Measurements from ENCODE around the gene PRIM2. TPM values are rescaled to one million over a fixed set of nuclear protein-coding genes. Genes with fewer than 3 reads are reported as not detected.
"Not testable (repeated sequence)": the region's sequence is repeated elsewhere in the genome, so short reads cannot be mapped to it uniquely, and the experiment has no call there.

Gene PRIM2
- total RNA-seq, 1 experiment from 2014 or later: 24.7 TPM

- H3K27ac Mint-ChIP-seq (ENCODE audit: unreplicated experiment); H3K9me3 Mint-ChIP-seq (ENCODE audit: unreplicated experiment); POLR2A ChIA-PET; H3K4me3 ChIP-seq (ENCODE audit: low read depth, low read length); H3K4me1 ChIP-seq; H3K4me3 Mint-ChIP-seq (ENCODE audit: unreplicated experiment); DNase-seq; H3K36me3 Mint-ChIP-seq (ENCODE audit: insufficient read depth, unreplicated experiment); CTCF ChIA-PET; H3K4me1 Mint-ChIP-seq (ENCODE audit: low read depth, unreplicated experiment); intact Hi-C loops (cut with micrococcal nuclease; ENCODE audit: unreplicated experiment); BruUV-seq (replicated peaks); H3K27me3 ChIP-seq (replicated peaks; ENCODE audit: control insufficient read depth, insufficient read depth, low read length); H3K27me3 Mint-ChIP-seq (ENCODE audit: insufficient read depth, unreplicated experiment); H3K36me3 ChIP-seq (ENCODE audit: control insufficient read depth, insufficient read depth, low read length); H3K9me3 ChIP-seq: not testable (repeated sequence)
These were observed 162.8 kb downstream of the PRIM2 start for GRCh38 chr6:57480194-57480593.

DNA sequence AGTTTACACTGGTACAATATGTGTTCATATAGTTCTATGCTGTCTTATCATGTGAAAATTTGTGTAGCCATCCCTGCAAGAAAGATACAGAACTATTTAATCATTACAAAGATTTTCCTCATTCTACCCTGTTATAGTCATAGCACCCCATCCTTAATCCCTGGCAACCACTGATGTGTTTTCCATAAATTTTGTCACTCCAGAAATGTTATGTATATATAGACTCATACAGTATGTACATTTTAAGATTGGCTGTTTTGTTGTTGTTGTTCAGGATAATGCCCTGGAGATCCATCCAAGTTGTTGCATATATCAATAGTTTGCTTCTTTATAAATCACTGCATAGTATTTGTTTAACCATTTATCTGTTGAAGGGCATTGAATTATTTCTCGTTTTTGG is 163.7 kb downstream of the PRIM2 start:
- CTCF ChIA-PET; BruUV-seq (replicated peaks); H3K9me3 ChIP-seq; H3K36me3 Mint-ChIP-seq (ENCODE audit: insufficient read depth, unreplicated experiment); H3K4me1 Mint-ChIP-seq (ENCODE audit: low read depth, unreplicated experiment); H3K4me1 ChIP-seq; H3K9me3 Mint-ChIP-seq (ENCODE audit: unreplicated experiment); H3K4me3 ChIP-seq (ENCODE audit: low read depth, low read length); intact Hi-C loops (cut with micrococcal nuclease; ENCODE audit: unreplicated experiment); DNase-seq; POLR2A ChIA-PET; H3K27ac Mint-ChIP-seq (ENCODE audit: unreplicated experiment); H3K27me3 Mint-ChIP-seq (ENCODE audit: insufficient read depth, unreplicated experiment); H3K27me3 ChIP-seq (replicated peaks; ENCODE audit: control insufficient read depth, insufficient read depth, low read length); H3K4me3 Mint-ChIP-seq (ENCODE audit: unreplicated experiment); H3K36me3 ChIP-seq (ENCODE audit: control insufficient read depth, insufficient read depth, low read length): not testable (repeated sequence)

GRCh38 chr6:57482471-57482870 is 165.0 kb downstream of the PRIM2 start:
- H3K4me3 ChIP-seq (ENCODE audit: low read depth, low read length); CTCF ChIA-PET; H3K27me3 ChIP-seq (replicated peaks; ENCODE audit: control insufficient read depth, insufficient read depth, low read length); DNase-seq; intact Hi-C loops (cut with micrococcal nuclease; ENCODE audit: unreplicated experiment); H3K4me1 ChIP-seq; H3K36me3 ChIP-seq (ENCODE audit: control insufficient read depth, insufficient read depth, low read length); POLR2A ChIA-PET; H3K27me3 Mint-ChIP-seq (ENCODE audit: insufficient read depth, unreplicated experiment); H3K9me3 ChIP-seq; H3K9me3 Mint-ChIP-seq (ENCODE audit: unreplicated experiment); H3K27ac Mint-ChIP-seq (ENCODE audit: unreplicated experiment); BruUV-seq (replicated peaks); H3K4me3 Mint-ChIP-seq (ENCODE audit: unreplicated experiment); H3K4me1 Mint-ChIP-seq (ENCODE audit: low read depth, unreplicated experiment); H3K36me3 Mint-ChIP-seq (ENCODE audit: insufficient read depth, unreplicated experiment): not testable (repeated sequence)

DNA sequence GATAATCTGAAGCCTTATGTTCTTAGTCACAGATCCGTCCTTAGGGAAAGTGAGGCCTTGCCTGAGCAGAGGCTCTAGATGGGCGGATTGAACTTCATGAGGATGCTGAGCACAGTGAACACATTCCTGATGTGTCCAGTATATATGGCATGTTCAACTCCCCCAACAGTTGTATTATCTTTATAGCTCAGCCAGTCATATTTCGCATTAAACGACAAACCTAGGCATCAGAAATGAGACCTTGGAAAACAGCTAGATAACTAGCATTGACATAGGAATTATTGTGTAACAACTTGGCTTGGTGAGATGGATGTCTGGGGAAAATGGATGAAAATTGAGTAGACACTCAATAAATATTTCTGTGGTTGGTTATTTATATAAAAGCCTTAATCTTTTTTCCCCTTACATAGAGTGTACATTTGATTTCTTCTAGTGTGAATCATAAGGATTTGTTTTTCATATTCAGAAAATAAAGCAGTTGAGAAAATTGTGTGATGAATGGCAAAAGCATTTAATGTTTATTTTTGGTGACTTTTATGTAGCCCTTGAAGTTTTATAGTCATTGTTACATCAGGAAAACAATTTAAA is 169.2 kb downstream of the PRIM2 start:
- H3K9me3 ChIP-seq; H3K27me3 Mint-ChIP-seq (ENCODE audit: insufficient read depth, unreplicated experiment); H3K27me3 ChIP-seq (replicated peaks; ENCODE audit: control insufficient read depth, insufficient read depth, low read length); H3K4me1 ChIP-seq; H3K36me3 ChIP-seq (ENCODE audit: control insufficient read depth, insufficient read depth, low read length); H3K27ac Mint-ChIP-seq (ENCODE audit: unreplicated experiment); DNase-seq; H3K4me3 ChIP-seq (ENCODE audit: low read depth, low read length); POLR2A ChIA-PET; H3K9me3 Mint-ChIP-seq (ENCODE audit: unreplicated experiment); H3K4me1 Mint-ChIP-seq (ENCODE audit: low read depth, unreplicated experiment); H3K36me3 Mint-ChIP-seq (ENCODE audit: insufficient read depth, unreplicated experiment); H3K4me3 Mint-ChIP-seq (ENCODE audit: unreplicated experiment); intact Hi-C loops (cut with micrococcal nuclease; ENCODE audit: unreplicated experiment); BruUV-seq (replicated peaks); CTCF ChIA-PET: not testable (repeated sequence)

GRCh38 chr6:57488551-57488950 is 171.1 kb downstream of the PRIM2 start:
- H3K27me3 Mint-ChIP-seq (ENCODE audit: insufficient read depth, unreplicated experiment); intact Hi-C loops (cut with micrococcal nuclease; ENCODE audit: unreplicated experiment); H3K4me3 ChIP-seq (ENCODE audit: low read depth, low read length); POLR2A ChIA-PET; H3K9me3 Mint-ChIP-seq (ENCODE audit: unreplicated experiment); H3K36me3 Mint-ChIP-seq (ENCODE audit: insufficient read depth, unreplicated experiment); H3K27ac Mint-ChIP-seq (ENCODE audit: unreplicated experiment); H3K27me3 ChIP-seq (replicated peaks; ENCODE audit: control insufficient read depth, insufficient read depth, low read length); DNase-seq; H3K36me3 ChIP-seq (ENCODE audit: control insufficient read depth, insufficient read depth, low read length); CTCF ChIA-PET; H3K4me1 Mint-ChIP-seq (ENCODE audit: low read depth, unreplicated experiment); H3K9me3 ChIP-seq; BruUV-seq (replicated peaks); H3K4me1 ChIP-seq; H3K4me3 Mint-ChIP-seq (ENCODE audit: unreplicated experiment): not testable (repeated sequence)

DNA sequence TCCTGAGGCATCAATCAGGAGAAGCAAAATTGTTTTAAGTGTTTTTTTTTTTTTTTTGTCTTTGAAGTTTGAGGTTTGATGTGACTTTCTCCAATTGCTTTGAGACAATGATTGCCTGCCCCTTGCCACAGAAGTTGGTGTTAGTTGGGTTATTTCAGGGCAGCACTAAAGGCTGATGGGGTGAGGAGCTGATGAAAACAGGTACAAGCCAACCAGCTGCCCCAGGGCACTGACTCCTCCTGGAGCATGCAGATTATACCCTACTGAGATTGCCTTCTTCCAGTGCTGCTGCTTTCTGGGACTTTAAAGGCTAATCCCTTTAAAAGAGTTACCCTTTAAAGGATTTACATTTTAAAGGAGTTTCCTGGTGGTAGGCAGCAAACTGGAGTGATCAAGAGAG is 172.5 kb downstream of the PRIM2 start:
- CTCF ChIA-PET; DNase-seq; H3K36me3 Mint-ChIP-seq (ENCODE audit: insufficient read depth, unreplicated experiment); H3K4me1 Mint-ChIP-seq (ENCODE audit: low read depth, unreplicated experiment); H3K9me3 ChIP-seq; BruUV-seq (replicated peaks); H3K27me3 Mint-ChIP-seq (ENCODE audit: insufficient read depth, unreplicated experiment); H3K4me3 Mint-ChIP-seq (ENCODE audit: unreplicated experiment); POLR2A ChIA-PET; H3K27ac Mint-ChIP-seq (ENCODE audit: unreplicated experiment); H3K9me3 Mint-ChIP-seq (ENCODE audit: unreplicated experiment); H3K36me3 ChIP-seq (ENCODE audit: control insufficient read depth, insufficient read depth, low read length); H3K4me1 ChIP-seq; intact Hi-C loops (cut with micrococcal nuclease; ENCODE audit: unreplicated experiment); H3K27me3 ChIP-seq (replicated peaks; ENCODE audit: control insufficient read depth, insufficient read depth, low read length); H3K4me3 ChIP-seq (ENCODE audit: low read depth, low read length): not testable (repeated sequence)

- H3K4me1 Mint-ChIP-seq (ENCODE audit: low read depth, unreplicated experiment); H3K9me3 Mint-ChIP-seq (ENCODE audit: unreplicated experiment); H3K27ac Mint-ChIP-seq (ENCODE audit: unreplicated experiment); H3K9me3 ChIP-seq; H3K4me3 ChIP-seq (ENCODE audit: low read depth, low read length); H3K27me3 ChIP-seq (replicated peaks; ENCODE audit: control insufficient read depth, insufficient read depth, low read length); H3K4me3 Mint-ChIP-seq (ENCODE audit: unreplicated experiment); H3K27me3 Mint-ChIP-seq (ENCODE audit: insufficient read depth, unreplicated experiment); CTCF ChIA-PET; intact Hi-C loops (cut with micrococcal nuclease; ENCODE audit: unreplicated experiment); H3K36me3 Mint-ChIP-seq (ENCODE audit: insufficient read depth, unreplicated experiment); H3K4me1 ChIP-seq; POLR2A ChIA-PET; BruUV-seq (replicated peaks); DNase-seq; H3K36me3 ChIP-seq (ENCODE audit: control insufficient read depth, insufficient read depth, low read length): not testable (repeated sequence)
These were observed 174.4 kb downstream of the PRIM2 start for GRCh38 chr6:57491795-57492194.

Data from Caco-2 (cell line).